GM21619 (cell line): ENCODE data around the gene TRMT6.

Experiments
- ATAC-seq: cut with Tn5 transposase; IDR thresholded peaks from one replicate; pipeline ENCODE4 v1.9.1; 2021; ENCODE audit not compliant: unreplicated experiment

Gene TRMT6

DNA sequence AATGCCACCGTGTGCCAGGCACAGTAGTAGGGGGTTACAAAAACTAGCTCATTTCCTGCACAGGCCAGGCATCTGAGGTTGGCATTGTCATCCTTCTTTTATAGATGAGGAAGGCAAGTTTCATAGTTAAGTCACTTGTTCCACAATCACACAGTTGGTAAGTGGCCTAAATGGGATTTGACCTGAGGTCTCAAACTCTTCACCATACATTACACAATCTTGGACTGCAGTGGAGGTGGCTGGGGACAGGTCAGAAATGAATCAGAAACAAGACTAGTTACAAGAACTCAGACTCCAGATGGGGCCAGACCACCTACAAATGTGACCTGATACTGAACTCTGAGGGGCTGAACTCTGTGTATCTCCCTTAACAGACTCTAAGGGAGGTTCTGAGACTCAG is 49.4 kb downstream of the TRMT6 start:
- ATAC-seq = no peak

DNA sequence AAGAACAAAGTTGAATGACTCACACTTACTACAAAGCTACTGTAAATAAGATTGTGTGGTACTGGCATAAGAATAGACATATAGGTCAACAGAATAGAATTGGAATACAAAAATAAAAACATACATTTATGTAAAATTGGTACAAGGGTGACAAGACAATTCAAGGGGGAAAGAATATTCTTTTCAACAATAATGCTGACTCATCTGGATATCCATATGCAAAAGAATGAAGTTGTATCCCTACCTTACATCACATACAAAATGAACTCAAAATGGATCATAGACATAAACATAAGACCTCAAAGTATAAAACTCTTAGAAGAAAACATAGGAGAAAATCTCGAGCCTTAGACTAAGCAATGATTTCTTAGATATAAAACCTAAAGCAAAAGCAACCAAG is 50.9 kb downstream of the TRMT6 start:
- ATAC-seq = no peak

DNA sequence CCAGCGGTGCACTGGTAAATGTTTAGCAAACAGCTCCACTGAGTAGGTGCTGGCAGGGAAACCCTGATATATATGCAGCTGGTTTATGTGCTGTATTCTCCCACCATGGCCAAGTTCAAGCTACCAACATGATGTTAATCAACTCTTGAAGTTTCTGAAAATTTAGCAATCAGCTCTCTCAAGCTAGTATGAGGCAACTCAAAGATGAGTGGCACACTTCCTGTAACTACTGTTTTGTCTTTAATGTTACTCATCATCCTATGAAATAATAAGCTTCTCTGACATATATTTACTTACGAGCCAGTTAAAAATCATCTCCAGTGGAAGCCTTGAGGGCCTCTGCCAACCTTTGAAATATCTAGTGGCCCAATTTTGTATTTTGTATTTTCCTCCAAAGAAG is 54.7 kb downstream of the TRMT6 start:
- no peak for ATAC-seq

DNA sequence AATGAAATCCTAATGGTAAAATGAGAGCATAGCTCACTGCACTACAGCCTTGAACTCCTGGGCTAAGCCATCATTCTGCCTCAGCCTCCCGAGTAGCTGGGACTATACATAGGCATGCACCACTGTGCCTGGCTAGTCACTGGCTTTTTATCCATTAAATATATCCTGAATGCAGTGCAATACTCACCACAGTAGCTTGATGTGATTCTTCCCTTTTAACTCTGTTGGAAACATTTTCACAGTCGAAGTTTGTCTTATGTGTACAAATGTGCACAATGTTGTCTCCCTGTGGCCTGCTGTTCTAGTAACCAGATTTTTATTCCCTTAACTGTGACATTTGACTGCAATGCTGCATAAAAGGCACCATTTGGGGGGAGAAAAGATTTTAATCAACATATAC is 56.7 kb downstream of the TRMT6 start:
- no peak for ATAC-seq

DNA sequence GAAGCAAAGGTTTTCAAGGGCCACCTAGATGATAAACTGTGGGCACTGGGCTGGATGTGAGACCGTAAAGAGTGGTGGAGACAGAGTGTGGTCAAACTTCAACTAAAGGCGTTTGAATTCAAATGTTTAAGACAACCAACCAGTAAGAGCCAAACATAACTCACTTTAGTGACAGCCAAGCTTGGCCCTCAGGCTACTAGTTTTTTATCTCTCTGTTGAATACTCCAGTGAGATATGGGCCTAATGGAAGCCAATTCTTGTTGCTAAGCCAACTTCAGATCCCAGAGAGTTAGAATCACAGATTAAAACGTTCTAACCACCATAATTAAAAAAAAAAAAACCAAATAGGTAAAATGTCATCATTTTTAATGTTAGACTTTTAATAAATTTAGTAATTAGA is 57.3 kb downstream of the TRMT6 start:
- ATAC-seq = no peak

DNA sequence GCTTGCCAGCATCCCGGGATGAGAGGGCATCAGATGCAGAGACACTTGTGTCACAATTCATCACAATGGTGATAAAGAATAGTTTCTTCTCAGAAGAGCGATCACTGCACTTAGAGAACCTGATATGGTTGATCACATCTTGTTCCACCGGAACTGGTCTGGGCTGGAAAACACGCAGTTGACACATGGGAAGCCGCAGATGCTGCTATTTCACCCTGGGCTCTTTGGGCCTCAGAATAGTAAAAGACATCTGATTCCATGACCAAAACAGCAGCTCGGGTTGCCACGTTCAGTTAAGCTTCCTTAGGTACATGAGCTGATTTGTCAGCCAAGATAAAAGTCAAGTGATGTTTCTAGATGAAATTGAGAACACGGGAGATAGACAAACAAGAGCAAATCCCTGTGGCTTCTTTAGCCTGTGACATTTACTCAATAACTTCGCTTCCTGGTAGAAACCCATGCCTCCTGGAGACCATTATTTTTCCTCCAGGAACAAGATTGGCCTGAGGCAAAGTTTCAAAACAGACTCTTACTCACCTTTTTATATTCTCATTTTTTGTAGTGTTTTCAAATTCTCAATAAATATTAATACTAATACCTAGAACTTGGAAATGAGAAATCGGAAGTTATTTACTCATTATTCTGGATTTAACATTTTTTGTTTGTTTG is 59.4 kb downstream of the TRMT6 start:
- ATAC-seq = no peak

DNA sequence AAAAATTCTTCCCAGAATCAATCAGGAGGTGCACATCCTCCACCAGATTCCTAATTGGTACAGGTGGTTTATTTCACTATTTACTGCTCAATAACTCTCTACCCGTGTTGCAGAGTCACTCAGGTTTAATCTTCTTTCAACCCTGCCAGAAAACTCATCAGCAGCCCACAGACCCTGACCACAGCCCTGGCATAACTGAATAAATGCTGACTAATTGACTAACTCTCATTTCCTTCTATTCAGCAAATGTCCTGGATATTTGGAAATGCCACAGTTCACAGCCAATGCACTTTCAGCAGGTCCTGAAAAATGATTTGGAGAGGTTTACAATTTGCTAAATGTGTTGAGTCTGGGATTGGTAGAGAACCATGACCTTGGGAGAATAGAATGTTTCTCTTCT is 62.3 kb downstream of the TRMT6 start:
- no peak for ATAC-seq

DNA sequence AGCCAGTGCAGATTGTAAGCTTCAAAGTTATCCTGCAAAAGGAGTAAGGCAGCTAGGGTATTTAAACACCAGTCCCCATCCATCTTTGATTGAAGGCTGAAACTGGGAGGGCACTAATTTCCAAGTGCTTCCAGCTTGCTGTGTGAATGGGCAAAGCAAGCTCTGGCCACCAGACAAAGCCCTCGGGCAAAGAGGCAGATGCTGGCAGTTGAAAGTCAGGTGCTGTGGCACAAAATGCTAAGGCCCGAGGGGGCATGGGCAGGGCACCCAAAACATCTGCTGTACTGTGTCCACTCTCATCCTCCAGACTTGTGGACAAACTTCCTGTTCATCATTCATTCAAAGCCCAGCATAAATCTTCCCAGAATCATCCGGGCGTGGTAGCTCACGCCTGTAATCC is 62.9 kb downstream of the TRMT6 start:
- ATAC-seq = no peak
